Right lobe of liver (tissue), 6 donors: ENCODE results near the gene RTP5. TPM values are rescaled to one million over a fixed set of nuclear protein-coding genes. Genes with fewer than 3 reads are reported as not detected.
A peak's percentile ranks its signal among the peaks of the same experiment; 100 is the strongest.
"Not testable (repeated sequence)": the region's sequence is repeated elsewhere in the genome, so short reads cannot be mapped to it uniquely, and the experiment has no call there.

Source experiments
- ATAC-seq, 4 donors: fragments of 200-7000 bp; cut with Tn5 transposase; one replicate each; pipeline ENCODE4 v1.9.1; 2020; ENCODE audit warnings: mild to moderate bottlenecking in 4 of 4, moderate library complexity in 4 of 4
- DNase-seq, 3 donors: peaks; one replicate each; pipeline ENCODE4 v3.0.0-alpha.2; 2020
- H3K27ac ChIP-seq, 3 donors: fragments of 200-600 bp; one replicate each; pipeline ENCODE4 v1.8.0; 2022
- H3K27me3 ChIP-seq, 2 donors: fragments of 200-600 bp; one replicate each; pipeline ENCODE4 v1.8.0; 2022
- H3K36me3 ChIP-seq, 4 donors: fragments of 200-600 bp; sonication (generic) in 1 of 4; one replicate each; pipeline versions ENCODE4 v1.5.1 to v1.8.0; 2017 to 2022; ENCODE audit warnings: control low read depth in 1 of 4
- H3K4me1 ChIP-seq, 4 donors: fragments of 200-600 bp; sonication (generic) in 1 of 4; one replicate each; pipeline versions ENCODE4 v1.5.1 to v1.8.0; 2017 to 2022; ENCODE audit warnings: control low read depth in 1 of 4
- H3K4me3 ChIP-seq, 3 donors: fragments of 200-600 bp; one replicate each; pipeline ENCODE4 v1.8.0; 2022
- H3K9me3 ChIP-seq, 4 donors: fragments of 200-600 bp; sonication (generic) in 1 of 4; one replicate each; pipeline versions ENCODE4 v1.5.1 to v1.8.0; 2017 to 2022; ENCODE audit warnings: control low read depth in 1 of 4
- CTCF ChIP-seq, 4 donors: fragments of 200-600 bp in 3 of 4; fragments of 450-650 bp in 1 of 4; IDR thresholded peaks; one replicate each; pipeline versions ENCODE4 v1.5.1 to v1.8.0; 2016 to 2022; ENCODE audit warnings: antibody characterized with exemption in 4 of 4, mild to moderate bottlenecking in 2 of 4
- POLR2A ChIP-seq: fragments of 450-650 bp; IDR thresholded peaks from one replicate; pipeline ENCODE4 v1.6.1; 2017; ENCODE audit warnings: antibody characterized with exemption, mild to moderate bottlenecking
- WGBS: methylation state at CpG from one replicate; pipeline ENCODE4 v1.1.6; 2018; ENCODE audit warnings: low coverage, low lambda C conversion rate; ENCODE audit not compliant: insufficient coverage; ENCODE audit errors: missing lambda C conversion rate; 5-methylcytosine and 5-hydroxymethylcytosine counted together
- intact Hi-C, 2 donors: fragments of 100-400 bp; cut with DNase I; formaldehyde crosslinking; loops; one replicate each; pipeline versions ENCODE4 v1.11.2 to v1.14.1; 2022
- total RNA-seq, 6 experiments: library from RNA; depleted of rRNA in 2 of 6; stranded (reverse); fragments of >200 nt in 2 of 6; fragmentation: NEBNext Ultra II Directional in 3 of 6; extraction: Animal tissue kit (Norgen Biotek cat#: 25700) in 3 of 6; gene quantifications; one replicate each; pipeline versions ENCODE4 v1.1.0 to v1.2.4, GENCODE V29; 2016 to 2023
- donor health status: DM: no; HTN: yes; CAD: no.
- donor health status: DM: no; HTN: no; CAD: no.
- donor health status: DM: no; HTN: no; CAD: no.
- donor health status: DM: no; HTN: yes; CAD: no.
- donor health status: DM: no; HTN: yes; CAD: no.

The RTP5 gene
- total RNA-seq, 6 experiments from 2014 or later = not detected

DNA sequence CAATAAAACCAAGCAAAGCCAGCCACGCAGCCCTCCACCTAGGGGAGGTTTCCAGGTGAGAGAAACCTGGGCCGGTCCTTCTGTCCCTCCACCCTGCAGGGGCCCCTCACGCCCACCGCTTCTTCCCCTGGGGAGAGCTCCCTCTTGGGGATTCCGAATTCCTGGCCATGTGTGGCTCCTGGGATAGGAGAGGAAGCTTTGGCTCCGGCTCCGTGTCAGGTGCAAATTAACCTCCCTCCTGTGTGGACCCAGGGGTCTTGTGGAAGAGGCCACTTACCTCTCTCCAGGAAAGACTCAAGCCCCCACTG, 4.2 kb downstream of the RTP5 start:
- WGBS = 92% methylated on average over 4 of the region's 7 CpGs
- intact Hi-C loops = no loop called here
- no peaks in the 10 kb centered on the region for H3K9me3 ChIP-seq
- TF ChIP-seq POLR2A = no peak
- no peak for TF ChIP-seq CTCF (IDR thresholded peaks at IDR 0.05)
- H3K27me3 ChIP-seq = no peaks in the 10 kb centered on the region
- H3K36me3 ChIP-seq = no peaks in the 10 kb centered on the region
- H3K27ac ChIP-seq = no peak overlapping the region
- H3K4me3 ChIP-seq = no peak overlapping the region
- DNase-seq = no peak
- no peaks in the 10 kb centered on the region for H3K4me1 ChIP-seq
- no peak for ATAC-seq

GRCh38 chr2:241874277-241874925, 4.9 kb downstream of the RTP5 start:
- Histone ChIP-seq H3K4me1 (no peaks in the 10 kb centered on the region), H3K27ac (no peak overlapping the region), H3K9me3 (no peaks in the 10 kb centered on the region), H3K36me3 (no peaks in the 10 kb centered on the region), H3K4me3 (no peak overlapping the region), H3K27me3 (no peaks in the 10 kb centered on the region)
- DNase-seq = no peak
- intact Hi-C loops = no loop called here
- no peak for ATAC-seq
- no peak for TF ChIP-seq POLR2A
- no peak for TF ChIP-seq CTCF (IDR thresholded peaks at IDR 0.05)
- 93% methylated on average over 3 of the region's 17 CpGs for WGBS

GRCh38 chr2:241875754-241876527, 6.4 kb downstream of the RTP5 start:
- H3K4me1 ChIP-seq, H3K9me3 ChIP-seq, DNase-seq, H3K27ac ChIP-seq, ATAC-seq, H3K27me3 ChIP-seq, intact Hi-C loops, H3K4me3 ChIP-seq, H3K36me3 ChIP-seq: not testable (repeated sequence)
- 68% methylated on average over 8 of the region's 22 CpGs for WGBS
- TF ChIP-seq CTCF (IDR thresholded peaks at IDR 0.05) = peak in 3 of 4 donors; percentile 41 to 64 (median 42)

DNA sequence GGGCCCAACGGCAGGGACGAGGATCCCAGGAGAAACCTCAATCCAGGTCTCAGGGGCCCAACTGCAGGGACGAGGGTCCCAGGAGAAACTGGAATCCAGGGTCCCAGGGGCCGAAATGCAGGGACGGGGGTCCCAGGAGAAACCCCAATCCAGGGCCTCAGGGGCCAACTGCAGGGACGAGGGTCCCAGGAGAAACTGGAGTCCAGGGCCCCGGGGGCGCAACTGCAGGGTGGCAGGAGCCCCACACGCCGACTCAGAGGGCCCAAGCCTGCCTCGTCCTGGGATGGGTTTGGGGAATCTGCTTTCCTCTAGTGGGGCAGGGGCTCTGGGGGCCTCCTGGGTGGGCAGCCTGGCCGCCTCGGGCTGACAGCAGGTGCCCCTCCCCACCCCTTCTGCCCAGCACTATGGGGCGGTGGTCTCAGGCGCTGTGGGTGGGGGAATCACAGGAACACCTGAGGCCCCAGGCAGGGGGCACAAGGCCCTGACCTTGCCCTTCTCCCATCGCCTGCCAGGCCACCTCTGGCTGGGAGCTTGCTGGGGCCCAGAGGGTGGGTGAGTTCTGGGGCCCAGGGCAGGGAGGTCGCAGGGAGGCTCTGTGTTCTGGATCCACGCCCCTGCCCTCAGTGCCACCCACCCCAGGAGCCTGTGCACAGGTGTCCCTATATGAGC, 7.1 kb downstream of the RTP5 start:
- WGBS = 81% methylated on average over 2 of the region's 18 CpGs
- TF ChIP-seq POLR2A (no peak), CTCF (IDR thresholded peaks at IDR 0.05) (no peak)
- intact Hi-C loops = no loop called here
- H3K36me3 ChIP-seq = no peaks in the 10 kb centered on the region
- H3K27ac ChIP-seq = no peak overlapping the region
- no peaks in the 10 kb centered on the region for H3K27me3 ChIP-seq
- H3K4me1 ChIP-seq = no peaks in the 10 kb centered on the region
- H3K9me3 ChIP-seq = no peaks in the 10 kb centered on the region
- no peak overlapping the region for H3K4me3 ChIP-seq
- ATAC-seq (no peak), DNase-seq (no peak)
